Osteocyte (in vitro differentiated cells): ENCODE data around the gene SOX4. TPM values are rescaled to one million over a fixed set of nuclear protein-coding genes. Genes with fewer than 3 reads are reported as not detected.

Experiments
- DNase-seq: peaks from one replicate; pipeline ENCODE4 v3.0.0; 2021; ENCODE audit warnings: mixed read lengths; ENCODE audit not compliant: unreplicated experiment; ENCODE audit errors: extremely low spot score
- H3K27ac Mint-ChIP-seq: one replicate; pipeline ENCODE4 v1.8.0; 2021; ENCODE audit warnings: mild to moderate bottlenecking, mixed read lengths; ENCODE audit not compliant: unreplicated experiment
- H3K27me3 Mint-ChIP-seq: one replicate; pipeline ENCODE4 v1.8.0; 2021; ENCODE audit warnings: mixed read lengths; ENCODE audit not compliant: unreplicated experiment
- H3K36me3 Mint-ChIP-seq: one replicate; pipeline ENCODE4 v1.8.0; 2021; ENCODE audit warnings: mixed read lengths; ENCODE audit not compliant: unreplicated experiment
- H3K4me1 Mint-ChIP-seq: one replicate; pipeline ENCODE4 v1.8.0; 2021; ENCODE audit warnings: mixed read lengths; ENCODE audit not compliant: unreplicated experiment
- H3K4me3 Mint-ChIP-seq: one replicate; pipeline ENCODE4 v1.8.0; 2021; ENCODE audit warnings: mild to moderate bottlenecking, moderate library complexity, mixed read lengths; ENCODE audit not compliant: unreplicated experiment
- H3K9me3 Mint-ChIP-seq: one replicate; pipeline ENCODE4 v1.8.0; 2021; ENCODE audit warnings: mixed read lengths; ENCODE audit not compliant: unreplicated experiment
- CTCF ChIP-seq: fragments of 200-600 bp; sonication (generic); IDR thresholded peaks from 2 replicates; pipeline ENCODE4 v1.5.0; 2021; ENCODE audit warnings: antibody characterized with exemption, mild to moderate bottlenecking, moderate library complexity
- total RNA-seq: library from RNA; stranded (reverse); gene quantifications from 2 replicates; pipeline ENCODE4 v1.2.1, GENCODE V29; 2021

SOX4 gene
- total RNA-seq, 1 donor from 2014 or later, result 110 TPM

GRCh38 chr6:21592953-21593352 lies 598 bp upstream of the SOX4 start:
- Mint-ChIP-seq H3K4me1 (peaks cover 9% of the 10 kb centered on the region), H3K27me3 (no peaks in the 10 kb centered on the region), H3K4me3 (no peak overlapping the region), H3K36me3 (peaks cover 24% of the 10 kb centered on the region), H3K9me3 (no peaks in the 10 kb centered on the region), H3K27ac (no peak overlapping the region)
- no peak for TF ChIP-seq CTCF
- no peak for DNase-seq

- no peak overlapping the region for H3K27ac Mint-ChIP-seq
- H3K4me1 Mint-ChIP-seq, result peaks cover 18% of the 10 kb centered on the region
- TF ChIP-seq CTCF, result no peak
- H3K4me3 Mint-ChIP-seq, result no peak overlapping the region
- H3K36me3 Mint-ChIP-seq, result peaks cover 33% of the 10 kb centered on the region
- no peaks in the 10 kb centered on the region for H3K9me3 Mint-ChIP-seq
- H3K27me3 Mint-ChIP-seq, result no peaks in the 10 kb centered on the region
- DNase-seq, result no peak
Observed at GRCh38 chr6:21593927-21594415, 420 bp downstream of the SOX4 start.

- H3K27me3 Mint-ChIP-seq, result no peaks in the 10 kb centered on the region
- no peaks in the 10 kb centered on the region for H3K9me3 Mint-ChIP-seq
- H3K4me3 Mint-ChIP-seq, result no peak overlapping the region
- DNase-seq, result no peak
- H3K36me3 Mint-ChIP-seq, result peaks cover 38% of the 10 kb centered on the region
- no peak for TF ChIP-seq CTCF
- H3K27ac Mint-ChIP-seq, result peak overlapping the region; percentile 92
- H3K4me1 Mint-ChIP-seq, result peaks cover 20% of the 10 kb centered on the region
Observed at GRCh38 chr6:21594416-21595281, 1.1 kb downstream of the SOX4 start.

GRCh38 chr6:21595285-21596144 lies 2.0 kb downstream of the SOX4 start:
- Mint-ChIP-seq H3K4me3 (peak overlapping the region; percentile 97), H3K9me3 (no peaks in the 10 kb centered on the region), H3K27me3 (no peaks in the 10 kb centered on the region), H3K27ac (peak overlapping the region; percentile 98), H3K36me3 (peaks cover 44% of the 10 kb centered on the region), H3K4me1 (peaks cover 23% of the 10 kb centered on the region)
- no peak for TF ChIP-seq CTCF
- no peak for DNase-seq
